Activated CD8-positive, alpha-beta memory T cell treated with anti-CD3 and anti-CD28 coated beads, Interleukin-2, amount 50 U/mL, for 1 hour (primary cell): ENCODE results near the gene SDK1.

Experiments
- DNase-seq: peaks from one replicate; pipeline ENCODE4 v3.0.0-alpha.2; 2020; ENCODE audit errors: extremely low read depth

The SDK1 gene

DNA sequence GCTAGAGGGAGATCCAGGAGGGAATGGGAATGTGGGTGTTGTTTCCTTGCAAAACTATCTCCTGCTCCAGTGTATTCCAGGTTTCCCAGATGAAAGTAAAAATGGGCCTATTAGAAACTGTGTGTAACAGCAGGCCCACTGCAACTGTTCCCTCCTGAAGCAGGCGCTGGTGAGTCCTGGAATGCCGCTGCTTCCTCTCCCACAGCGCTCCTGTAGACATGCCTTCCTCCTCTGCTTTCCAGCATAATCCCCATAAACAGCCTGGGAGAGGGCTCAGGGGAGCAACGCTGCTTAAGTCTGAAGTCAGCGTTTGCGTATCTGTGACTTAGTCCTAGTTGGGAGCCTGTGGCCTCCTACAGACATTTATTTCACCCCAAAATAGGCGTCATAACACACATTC lies 830.0 kb downstream of the SDK1 start:
- no peak for DNase-seq

DNA sequence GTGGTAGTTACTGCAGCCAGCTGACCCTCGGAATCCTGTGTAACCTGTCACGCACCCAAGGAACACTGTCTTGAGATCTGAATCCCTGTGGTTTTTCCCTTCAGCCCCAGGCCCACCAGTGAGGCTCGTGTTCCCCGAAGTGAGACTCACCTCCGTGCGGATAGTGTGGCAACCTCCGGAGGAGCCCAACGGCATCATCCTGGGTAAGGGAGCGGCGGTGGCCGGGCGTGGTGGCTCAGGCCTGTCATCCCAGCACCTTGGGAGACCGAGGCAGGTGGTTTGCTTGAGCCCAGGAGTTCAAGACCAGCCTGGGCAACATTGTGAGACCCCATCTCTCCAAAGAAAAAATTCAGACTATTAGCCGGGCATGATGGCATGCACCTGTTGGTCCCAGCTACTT lies 831.2 kb downstream of the SDK1 start:
- DNase-seq, result no peak

DNA sequence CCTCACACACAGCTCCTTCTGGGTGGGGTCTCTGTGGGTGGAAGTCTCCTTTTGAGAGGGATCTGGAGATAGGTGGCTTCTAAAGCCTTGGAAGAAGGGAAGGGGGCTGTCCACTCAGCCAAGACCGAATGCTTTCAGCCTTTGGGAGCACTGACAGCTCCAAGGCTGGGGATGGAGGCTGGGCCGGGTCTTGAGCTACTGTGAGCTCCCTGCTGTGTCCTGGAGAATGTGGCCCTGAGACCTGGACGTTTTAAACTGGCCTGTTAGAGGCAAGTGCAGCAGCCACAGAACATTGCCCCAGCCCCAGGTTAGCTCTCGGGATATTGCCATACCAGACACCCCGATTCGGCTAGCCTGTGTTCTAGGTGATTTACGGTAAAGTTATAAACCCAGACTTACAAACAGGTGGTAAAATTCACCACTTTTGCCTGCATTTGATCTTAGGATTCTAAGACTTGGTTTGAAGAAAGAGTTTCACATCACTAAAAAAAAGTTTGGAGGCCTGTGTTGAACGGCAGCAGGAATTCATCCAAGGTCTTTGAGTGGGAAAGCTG lies 832.5 kb downstream of the SDK1 start:
- DNase-seq, result no peak

DNA sequence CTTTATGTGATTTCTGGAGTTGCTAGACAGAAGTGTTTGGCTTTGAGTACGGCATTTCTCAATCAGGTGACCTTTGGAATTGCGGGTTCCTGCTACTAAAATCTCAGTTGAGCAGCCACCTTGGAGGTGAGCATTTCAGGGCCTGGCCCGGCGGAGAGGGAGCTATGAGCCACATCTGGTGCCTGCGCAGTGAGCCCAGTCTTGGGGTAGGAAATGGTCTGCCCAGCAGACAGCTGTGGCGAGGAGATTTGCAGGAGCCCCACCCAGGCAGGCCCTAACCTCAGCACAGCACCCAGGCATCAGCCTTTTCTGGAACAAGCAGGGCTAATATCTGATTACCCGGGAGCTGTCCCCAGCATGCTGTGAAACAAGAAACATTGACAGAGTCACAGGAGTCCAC lies 833.2 kb downstream of the SDK1 start:
- DNase-seq, result no peak

DNA sequence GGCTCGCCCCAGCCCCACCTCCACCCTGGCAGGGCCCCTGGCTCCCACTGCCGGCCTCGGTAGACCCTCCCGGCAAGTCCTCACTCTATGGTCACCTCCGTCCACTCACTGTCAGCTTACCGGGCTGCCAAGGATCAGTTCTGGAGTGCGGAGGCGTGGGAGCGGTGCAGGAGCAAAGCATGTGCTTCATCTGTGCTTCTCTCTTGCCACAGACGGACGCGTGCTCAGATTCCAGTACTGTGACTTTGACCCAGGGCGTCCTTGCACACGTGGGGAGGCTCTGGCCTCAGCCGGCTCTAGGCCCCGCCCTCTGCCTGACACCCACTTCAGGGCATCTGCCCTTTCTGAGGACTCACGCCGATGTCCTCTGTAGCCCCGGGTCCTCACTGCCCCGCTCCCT lies 833.6 kb downstream of the SDK1 start:
- no peak for DNase-seq

DNA sequence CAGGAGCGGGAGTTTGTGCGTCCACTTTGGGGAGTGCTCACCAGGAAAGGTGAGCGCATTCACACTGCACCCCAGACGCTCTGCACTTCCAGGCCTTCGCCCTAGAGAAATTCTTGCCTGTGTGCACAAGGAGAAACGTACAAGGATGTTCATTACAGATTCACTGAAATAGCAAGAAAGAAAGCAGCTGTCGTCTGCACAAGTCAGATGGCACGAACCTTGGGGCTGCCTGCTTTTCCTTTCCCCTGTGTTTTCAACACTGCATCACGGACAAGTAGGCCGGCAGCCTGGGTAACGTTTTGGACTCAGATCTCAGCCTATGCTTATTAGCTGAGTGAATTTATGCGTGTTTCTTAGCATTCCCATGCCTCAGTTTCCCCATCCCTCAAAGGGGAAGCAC lies 834.2 kb downstream of the SDK1 start:
- DNase-seq, result no peak

DNA sequence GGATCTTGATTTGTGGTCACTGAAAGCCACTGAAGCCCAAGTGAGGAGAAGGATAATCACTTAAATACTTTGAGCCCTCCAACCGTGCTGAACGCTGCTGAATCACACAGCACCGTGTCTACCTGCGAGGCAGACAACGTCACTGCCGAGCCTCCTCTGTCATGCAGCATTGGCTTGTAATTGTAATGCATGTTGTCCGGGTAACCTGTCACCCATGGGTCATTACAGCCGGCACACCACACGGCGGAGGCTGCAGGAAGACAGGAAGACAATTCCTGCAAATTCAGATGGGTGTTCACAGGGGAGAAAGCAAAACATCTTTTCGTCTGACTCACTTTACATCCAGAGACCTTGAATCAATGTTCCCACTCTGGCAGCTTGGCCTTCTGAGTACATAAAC lies 835.0 kb downstream of the SDK1 start:
- no peak for DNase-seq

DNA sequence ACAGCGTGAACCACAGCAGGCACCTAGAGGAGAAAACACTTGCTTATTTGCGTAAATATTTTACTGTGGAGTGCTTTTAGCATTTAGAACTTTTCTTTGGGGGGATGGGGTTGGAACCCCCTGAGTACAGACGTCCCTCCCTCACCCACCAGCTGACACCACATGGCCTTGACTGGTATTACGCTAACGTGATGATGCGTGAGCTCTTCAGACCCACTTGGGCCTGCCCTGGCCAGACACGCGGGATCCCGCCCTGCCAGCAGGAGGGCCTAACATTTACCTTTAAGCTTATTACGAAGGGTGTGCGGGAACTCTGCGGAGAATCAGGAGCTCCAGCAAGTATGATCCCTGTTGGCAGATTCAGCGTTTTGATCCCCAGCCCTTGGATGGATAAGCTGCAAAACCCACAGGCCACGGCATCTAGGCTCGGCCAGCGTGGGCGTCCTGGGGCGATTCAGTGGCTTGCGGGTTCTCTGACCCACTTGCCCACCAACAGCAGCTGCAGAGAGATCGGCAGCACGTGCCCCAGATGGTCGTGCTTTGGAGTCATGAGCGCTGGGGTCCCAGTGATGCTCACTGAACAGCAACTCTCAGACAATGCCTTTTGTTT lies 835.6 kb downstream of the SDK1 start:
- no peak for DNase-seq

DNA sequence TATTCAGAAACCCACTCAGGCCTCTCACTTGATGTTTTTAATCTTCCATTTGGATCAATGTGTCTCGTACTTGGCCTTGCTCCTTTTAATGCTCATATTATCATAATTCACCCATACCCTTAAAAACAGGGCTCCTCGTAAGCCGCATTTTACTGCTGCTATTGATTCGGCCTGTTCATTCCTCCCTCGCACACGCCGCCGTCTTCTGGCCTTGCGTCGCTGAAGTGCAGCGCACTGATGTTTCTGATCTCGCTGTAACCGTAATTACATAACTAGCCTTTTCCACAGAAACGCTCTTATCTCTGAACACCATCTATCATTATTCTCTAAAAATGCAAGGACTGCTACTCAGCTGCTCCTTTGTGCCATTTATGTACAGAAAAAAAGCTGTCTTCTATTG lies 836.5 kb downstream of the SDK1 start:
- no peak for DNase-seq

DNA sequence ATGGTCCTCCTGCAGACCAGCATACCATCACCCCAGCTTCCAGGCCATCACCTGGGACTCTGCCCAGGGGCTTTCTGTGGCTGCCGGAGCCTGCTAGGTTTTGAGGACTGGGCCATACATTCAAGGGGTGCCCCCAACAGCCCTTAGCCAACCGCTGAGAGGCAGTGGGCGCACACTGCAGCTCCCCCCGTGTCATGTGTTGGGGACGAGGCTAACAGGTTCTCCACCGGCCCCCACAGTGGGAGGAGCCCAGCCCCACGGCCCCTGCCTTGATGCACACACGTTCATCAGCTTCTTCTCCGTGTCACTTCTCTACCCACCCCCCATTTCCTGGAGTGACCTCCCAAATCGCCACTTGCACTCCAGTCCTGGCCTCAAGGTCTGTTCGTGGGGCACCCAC lies 837.8 kb downstream of the SDK1 start:
- DNase-seq, result no peak

DNA sequence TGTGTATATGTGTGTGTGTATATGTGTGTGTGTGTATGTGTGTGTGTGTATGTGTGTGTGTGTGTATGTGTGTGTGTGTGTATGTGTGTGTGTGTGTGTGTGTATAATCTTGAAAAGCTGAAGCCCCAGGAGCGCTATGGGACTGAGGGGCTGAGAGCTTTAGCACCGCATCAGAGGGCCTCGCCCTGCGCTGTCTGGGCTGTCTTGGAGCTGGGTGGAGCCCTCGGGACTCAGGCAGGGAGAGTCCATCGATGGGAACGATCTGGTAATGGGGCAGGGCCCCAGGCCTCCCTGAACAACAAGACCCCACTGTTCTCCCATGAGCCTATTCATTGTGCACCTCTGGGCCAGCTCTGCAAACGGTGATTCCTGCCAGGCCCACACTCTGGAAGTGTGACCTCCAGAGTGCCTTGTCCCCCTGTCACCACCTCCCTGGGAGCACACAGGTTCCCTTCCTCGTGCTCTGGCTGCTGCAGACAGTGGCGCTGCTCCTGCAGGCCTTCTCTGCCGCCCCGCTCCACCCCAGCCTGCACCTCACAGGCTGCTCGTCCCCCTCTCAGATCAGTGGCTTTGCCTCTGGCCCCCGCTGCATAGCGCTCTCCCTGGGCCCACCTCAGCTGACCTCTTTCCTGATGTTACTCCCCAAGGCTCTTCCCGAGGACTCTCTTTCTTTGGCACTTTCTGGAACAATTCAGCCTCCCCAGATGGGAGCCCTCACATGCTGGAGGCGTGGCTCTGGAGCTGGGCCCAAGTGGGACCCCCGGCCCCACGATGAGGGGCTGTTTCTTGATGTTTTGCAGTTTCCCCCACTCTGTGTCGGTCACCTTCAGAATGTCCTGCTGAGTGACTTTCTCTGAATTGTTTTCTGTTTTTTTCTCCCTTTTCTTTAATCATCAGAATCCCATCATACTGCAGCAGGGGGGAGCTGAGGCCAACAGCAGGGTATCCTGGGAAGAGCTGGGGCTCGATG lies 838.9 kb downstream of the SDK1 start:
- no peak for DNase-seq

DNA sequence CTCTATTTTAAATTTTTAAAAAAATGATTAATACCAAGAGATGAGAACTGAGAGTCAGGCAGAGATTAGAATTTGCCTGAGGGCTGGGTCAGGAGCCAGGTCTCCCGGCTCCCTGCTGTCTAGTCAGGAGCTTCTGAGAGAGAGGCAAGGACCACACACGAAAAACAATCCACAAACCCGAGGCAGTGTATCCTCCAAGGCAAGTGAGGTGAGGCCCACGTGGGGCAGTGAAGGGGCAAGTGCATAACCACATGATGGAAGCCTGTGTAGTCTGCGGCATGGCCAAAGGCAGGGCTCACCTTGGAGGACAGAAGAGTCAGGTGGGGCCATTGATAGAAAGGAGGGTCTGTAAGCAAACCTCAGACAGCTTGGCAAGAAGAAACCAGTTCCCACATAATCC lies 839.9 kb downstream of the SDK1 start:
- DNase-seq, result no peak

DNA sequence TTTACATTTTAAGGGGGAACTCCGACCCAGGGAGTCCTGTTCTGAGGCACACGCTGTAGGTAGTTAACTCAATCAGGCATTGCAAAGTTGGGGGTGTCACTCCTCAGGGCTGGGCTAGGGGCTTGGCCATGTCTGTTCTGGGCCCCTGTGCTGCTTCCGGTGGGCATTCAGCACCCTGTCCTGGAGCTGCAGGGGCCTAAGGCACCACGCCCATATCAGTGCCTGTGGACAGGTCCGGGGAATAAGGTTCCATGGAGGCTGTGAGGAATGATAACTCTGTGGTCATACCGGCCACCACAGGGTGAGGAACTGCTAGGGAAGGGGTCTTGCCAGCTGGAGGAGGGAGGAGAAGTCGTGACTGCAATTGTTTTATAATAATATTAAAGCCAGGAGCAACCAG lies 842.0 kb downstream of the SDK1 start:
- no peak for DNase-seq

DNA sequence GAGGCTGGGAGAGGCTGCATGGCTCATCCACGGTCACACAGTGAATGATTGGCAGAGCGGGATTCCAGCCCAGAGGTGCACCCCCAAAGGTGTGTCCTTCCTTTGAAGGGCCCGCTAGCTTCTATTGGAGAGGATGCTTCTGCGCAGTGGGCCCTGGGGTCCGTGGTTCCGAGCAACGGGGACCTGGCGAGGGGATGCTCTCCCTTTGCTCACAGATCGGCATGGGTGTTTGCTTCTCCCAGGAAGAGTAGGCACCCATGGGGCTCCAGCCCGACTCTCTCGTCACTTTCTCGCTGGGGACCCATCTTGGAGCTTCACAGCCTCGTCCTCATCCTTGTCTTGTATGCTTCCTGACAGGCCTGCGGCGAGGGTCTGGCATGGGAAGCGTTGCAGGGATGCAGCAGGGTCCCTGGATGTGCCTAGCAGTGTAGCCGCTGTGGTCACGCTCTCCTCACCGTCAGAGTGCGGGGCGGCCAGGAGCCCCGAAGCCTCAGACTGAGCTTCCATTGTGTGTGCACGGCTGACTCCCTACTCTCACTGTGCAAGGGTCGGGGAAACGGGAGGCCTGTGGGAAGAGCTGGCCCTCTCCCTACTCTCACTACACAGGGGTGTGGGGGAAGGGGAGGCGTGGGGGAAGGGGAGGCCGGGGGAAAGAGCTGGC lies 842.6 kb downstream of the SDK1 start:
- DNase-seq, result no peak

DNA sequence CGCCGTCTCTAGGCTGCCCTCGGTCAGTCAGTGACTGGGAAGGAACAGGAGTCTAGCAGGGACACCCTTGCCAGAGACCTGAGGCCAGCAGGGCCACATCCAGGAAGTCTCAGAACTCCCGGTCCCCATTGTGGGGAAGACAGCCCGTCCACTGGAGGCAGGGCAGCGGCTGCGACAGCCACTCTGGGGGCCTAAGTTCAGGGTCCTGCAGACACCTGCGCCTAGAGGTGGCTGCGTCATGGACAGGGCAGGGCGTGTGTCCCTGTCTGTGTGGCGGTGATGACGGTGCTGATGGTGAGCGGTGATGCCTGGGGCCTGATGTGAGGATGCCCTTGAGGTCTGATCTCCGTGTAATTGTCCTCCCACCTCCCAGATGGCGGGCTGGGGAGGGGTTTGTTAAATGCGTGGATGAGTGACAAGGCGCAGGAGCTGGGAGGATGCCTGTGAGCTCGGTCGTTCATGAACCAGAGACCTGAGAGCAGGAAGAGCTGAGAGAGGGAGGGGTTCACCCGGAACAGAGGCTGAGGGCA lies 843.2 kb downstream of the SDK1 start:
- no peak for DNase-seq

DNA sequence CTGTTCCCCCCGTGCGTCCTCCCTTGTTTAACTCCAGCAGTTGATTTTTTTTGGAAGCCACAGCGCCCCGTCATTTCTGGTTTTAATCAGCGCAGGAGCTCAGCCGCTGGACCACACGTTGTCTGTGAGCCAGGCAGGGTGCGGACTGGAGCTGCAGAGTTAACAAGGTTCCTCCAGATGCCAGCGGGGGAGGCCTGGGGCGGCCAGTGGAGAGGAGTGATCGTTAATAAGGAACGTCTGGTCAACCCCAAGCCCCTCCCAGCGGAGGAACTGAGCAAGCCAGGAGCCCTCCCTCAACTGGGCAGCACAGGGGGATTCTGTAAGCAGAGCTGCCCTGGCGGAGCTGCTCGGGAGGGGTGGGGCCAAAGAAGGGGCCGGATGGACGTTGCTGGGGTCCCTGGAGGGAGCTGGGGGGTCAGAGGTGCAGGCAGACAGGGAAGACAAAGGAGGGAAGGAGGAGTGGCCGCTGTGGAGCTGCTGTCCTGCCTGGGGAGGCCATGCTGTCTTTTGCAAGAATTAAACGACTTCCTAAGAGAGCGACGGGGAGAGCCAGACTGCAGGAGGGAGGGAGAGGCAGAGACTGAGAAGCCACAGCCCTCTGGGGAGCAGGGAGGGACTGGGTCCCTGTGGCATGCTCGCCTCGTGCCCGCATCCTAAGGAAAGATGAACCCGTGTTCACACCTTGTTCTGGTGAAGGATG lies 843.9 kb downstream of the SDK1 start:
- DNase-seq, result no peak

DNA sequence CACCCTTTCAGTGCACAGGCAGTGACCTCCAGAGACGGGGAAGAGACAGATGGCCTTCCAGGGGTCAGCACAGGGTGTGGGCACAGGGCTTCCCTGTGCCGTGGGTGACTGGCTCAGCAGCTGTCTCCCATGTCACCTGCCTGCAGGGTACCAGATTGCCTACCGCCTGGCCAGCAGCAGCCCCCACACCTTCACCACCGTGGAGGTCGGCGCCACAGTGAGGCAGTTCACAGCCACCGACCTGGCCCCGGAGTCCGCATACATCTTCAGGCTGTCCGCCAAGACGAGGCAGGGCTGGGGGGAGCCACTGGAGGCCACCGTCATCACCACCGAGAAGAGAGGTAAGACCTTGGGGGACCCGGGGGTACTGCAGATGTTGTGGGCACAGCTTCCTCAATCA lies 844.5 kb downstream of the SDK1 start:
- no peak for DNase-seq

DNA sequence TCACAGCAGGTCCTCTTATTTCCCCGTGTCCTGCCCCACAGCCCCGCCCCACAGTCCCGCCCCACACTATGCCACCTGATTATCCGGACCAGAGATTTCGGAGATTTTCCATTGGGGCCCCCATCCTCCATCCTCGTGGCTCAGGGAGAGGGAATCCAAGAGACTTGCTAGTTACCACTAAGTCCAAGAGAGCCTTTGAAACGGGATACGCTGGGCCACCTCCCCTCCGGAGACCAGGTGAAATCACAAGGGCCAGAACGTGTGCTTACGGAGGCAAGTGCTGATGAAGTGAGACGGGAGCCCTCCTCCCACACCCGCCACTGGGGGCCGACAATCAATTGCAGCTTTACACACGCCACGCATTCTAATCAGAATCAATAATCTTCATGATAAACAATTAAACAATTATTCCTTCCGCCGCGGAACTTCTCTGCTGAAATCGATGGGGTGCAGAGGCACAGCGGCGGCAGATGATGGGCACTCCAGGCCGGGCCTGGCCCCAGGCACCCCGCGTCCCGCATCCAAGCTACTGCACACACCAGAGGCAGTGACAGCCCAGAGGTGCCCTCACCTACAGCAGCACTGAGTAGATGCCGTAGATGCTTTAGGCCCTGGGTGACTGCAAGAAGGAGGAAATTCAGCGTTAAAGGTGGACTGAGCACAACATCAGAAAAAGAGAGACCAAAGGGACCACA lies 847.0 kb downstream of the SDK1 start:
- DNase-seq, result no peak

DNA sequence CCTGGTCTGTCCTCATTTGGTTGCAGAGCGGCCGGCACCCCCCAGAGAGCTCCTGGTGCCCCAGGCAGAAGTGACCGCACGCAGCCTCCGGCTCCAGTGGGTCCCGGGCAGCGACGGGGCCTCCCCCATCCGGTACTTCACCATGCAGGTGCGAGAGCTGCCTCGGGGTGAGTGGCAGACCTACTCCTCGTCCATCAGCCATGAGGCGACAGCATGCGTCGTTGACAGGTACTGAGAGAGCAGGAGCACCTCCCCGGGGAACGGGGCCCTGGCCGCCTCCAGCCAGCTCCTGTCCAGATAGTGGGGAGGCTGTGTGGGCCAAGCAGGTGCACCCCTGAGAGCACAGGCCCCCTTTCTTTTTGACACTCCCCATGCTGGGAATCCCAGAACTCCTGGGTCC lies 848.2 kb downstream of the SDK1 start:
- no peak for DNase-seq

DNA sequence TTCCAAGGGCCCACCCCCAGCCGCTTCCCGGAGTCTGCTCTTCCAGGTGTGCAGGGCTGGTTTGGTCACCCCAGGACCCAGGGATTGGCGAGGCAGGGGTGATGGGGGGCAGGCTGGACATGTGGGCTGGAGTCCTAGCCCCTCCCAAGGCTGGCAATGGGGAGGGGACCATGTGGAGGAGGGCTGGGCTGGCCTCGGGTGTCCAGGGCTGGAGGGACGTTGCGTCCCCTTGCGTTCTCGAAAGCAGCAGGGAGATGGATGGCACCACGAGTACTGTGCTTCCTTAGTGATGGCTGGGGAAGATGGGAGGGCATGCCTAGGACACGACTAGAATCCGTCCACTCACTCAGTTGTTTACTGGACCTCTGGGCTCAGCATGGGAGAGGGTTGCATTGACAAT lies 848.6 kb downstream of the SDK1 start:
- DNase-seq, result no peak

DNA sequence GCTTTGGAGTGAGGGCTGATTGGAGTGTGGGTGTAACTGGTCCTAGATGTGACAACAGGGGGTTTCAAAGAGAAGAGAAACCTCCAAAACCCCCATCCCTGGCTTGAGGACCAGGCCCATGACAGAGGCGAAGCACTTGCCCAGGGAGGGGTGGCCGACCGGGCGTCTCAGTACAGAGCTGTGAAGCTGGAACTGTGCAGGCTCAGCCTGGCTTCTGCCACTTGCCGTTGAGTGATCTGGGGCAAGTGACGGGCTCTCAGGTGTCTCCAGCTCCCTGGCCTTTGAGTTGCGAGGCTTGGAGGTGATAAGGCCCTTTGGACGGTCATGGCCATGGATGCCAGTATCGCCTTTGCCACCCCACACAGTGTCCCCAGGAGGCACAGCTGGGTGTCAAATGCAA lies 849.7 kb downstream of the SDK1 start:
- no peak for DNase-seq
